AML-193 (cell line): Measurements from ENCODE around the gene REM2.

Experiments used
- DNase-seq, 2 experiments: peaks; one replicate each; lab custom pipeline; 2025; lab: John Stamatoyannopoulos, UW

The REM2 gene, protein sequence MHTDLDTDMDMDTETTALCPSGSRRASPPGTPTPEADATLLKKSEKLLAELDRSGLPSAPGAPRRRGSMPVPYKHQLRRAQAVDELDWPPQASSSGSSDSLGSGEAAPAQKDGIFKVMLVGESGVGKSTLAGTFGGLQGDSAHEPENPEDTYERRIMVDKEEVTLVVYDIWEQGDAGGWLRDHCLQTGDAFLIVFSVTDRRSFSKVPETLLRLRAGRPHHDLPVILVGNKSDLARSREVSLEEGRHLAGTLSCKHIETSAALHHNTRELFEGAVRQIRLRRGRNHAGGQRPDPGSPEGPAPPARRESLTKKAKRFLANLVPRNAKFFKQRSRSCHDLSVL

DNA sequence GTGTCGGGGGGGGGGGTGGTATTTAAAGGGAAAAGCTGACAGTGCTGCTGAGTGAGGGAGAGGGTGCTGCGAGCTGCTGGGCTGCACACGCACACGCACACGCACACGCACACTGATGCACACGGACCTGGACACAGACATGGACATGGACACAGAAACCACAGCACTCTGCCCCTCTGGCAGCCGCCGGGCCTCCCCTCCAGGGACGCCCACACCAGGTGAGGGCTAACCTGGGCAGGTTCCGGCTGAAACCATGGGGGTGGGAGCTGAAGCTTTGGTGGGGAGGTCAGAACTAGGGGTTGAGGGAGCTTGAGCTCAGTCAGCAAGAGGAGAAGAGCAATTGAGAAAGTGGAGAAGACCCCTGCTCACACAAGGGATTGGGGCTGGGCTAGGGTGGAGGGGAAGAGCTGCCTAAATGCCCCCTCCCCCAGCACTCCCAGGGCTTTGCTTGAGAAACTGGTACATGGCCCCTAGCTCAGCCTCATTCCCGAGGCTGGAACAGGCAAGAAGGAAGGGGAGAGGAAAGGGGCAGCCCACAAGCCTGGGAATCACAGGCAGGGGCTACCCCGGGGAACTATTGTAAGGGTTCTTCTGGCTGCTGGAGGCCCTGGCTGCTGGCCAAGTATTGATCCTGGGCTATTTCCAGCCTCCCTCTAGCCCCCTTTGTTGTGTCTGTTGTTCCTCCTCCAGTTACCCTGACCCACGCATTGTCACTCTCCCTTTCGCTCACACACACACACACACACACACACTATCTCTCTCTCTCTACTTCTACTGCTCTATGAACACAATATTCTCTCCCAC is at the start of gene REM2:
TSS of gene REM2 (plus strand) at position 50 of the 804 bp plus-strand sequence. CDS start at position 116, 66 bp downstream.
- no peak for DNase-seq

DNA sequence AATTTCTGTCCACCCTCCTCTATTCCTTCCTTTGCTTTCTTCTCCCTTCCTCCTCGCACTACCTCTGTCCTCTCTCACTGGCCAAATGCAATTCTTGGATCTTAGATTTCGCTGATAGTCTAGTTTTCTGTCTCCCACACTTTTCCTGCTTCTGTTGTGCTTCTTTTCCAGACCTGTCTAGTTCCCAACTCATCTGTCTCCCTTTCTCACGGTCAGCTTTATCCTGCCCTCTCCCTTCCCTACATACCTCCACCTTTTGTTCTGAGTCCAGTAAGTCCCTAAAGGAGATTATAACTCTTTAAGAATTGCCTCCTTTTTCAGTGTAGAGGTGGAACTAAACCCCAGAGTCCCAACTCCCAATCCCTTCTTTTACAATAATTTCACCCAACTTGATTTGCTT is 47.5 kb upstream of the REM2 start:
- no peak for DNase-seq

DNA sequence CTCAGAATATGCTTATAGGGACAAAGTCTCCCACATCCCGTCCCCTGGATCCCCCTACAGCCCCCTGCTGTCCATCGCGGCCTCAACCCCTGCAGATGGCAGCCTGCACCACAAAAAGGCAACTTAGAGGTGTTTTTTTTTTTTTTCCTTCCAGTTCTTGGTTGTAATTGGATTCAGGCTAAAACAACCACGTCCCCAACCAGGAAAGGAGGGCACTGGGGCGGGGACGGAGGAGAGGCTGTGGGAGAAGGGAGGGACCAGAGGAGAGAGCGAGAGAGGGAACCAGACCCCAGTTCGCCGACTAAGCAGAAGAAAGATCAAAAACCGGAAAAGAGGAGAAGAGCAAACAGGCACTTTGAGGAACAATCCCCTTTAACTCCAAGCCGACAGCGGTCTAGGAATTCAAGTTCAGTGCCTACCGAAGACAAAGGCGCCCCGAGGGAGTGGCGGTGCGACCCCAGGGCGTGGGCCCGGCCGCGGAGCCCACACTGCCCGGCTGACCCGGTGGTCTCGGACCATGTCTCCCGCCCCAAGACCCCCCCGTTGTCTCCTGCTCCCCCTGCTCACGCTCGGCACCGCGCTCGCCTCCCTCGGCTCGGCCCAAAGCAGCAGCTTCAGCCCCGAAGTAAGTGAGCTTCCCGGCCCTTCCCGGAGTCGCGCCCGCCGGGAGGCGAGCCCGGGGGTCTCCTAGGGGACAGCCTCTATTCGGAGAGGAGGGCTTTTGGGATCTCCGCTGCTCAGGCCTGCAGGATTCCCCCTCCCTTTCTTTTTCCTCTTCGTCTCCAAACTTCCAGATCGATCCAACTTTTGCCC is 46.5 kb upstream of the REM2 start, which contains the start of gene MMP14:
TSS of gene MMP14 (plus strand) at position 285 of the 813 bp plus-strand sequence. CDS start at position 518, 233 bp downstream.
- DNase-seq = no peak

DNA sequence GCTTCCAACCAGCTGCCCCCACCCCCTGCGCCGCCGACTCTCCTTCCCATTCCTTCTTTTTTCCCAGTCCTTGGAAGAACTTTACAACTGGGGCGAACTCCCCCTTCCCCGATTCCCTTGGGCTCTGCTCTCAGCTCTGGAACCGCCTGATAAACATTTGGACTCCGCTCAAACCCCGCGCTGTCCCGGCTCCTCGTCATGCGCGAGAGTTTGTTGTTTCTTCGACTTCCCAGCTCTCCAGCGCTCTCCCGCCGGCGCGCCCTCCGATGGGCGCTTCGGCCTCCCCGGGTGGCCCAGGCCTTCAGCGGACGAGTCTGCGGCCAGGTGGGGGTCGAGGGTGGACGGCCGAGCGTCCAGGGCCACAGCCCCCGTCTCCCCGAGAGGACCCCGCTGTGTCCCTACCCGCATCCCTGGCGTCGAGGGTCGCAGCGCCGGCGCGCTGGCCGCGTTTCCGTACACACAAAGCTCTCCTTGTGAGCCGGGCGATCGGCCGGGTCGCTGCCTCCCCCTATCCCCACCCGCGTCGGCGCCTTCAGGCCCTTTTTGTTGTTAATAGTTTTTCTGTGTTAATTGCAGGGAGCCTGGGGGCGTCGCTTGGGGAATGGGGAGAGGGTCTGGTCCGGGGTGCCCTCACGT is 45.8 kb upstream of the REM2 start:
- no peak for DNase-seq

DNA sequence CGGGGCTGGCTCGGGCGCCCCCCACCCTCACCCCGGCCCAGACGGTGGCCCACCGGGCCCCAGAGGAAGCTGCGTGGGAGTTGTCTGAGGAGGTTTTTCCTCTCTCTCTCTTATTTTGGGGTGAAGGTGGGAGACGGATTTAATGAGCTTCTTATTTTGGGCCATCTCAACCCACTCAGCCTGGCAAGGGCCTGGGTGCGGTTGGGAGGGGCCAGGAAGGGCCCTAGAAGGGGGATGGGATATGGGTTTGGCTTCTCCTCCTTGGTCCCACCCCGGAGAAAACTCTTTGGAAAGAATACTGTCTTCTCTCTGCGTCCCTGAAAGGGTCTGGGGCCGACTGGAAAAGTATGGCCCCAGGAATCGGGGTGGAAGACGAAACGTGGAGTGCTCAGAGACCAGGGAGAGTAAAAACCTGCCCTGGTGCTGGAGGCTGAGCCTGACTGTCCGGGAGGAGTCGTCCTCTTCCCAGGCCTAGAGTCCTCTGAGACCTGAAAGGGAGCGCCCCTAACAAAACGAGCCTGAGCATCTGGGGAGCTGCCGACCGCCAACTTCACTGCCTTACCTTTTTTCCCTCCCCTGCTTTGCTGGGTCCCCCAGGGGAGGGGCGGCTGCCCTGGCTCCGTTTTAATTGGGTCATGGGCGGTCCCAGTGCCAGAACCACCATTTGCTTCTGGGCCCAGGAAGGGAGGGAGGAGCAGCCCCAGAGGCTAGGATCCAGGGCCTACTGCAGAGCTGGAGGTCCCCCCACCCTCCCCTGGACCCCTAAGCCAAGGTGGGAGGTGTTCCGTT is 45.1 kb upstream of the REM2 start:
- no peak for DNase-seq

DNA sequence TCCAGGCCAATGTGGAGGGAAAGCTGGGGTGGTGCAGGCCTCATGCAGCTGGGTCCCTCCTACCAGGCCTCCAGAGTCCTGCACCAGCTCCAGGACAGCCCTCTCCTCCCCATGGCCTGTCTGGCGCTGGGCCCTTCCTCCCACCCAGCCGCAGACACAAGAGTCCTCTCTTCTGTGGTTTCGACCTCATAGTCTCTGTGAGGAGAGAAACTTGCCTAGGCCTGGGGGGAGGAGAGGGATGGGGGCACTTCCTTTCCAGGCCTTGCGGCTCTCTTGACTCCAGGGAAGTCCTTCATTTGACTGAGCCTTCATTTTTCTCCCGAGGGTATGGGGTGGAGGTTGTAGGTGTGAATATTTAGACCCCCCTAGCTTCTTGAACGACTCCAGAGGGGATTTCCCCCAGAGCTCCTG is 44.4 kb upstream of the REM2 start:
- DNase-seq = peak in 1 of 2 experiments; percentile 5

DNA sequence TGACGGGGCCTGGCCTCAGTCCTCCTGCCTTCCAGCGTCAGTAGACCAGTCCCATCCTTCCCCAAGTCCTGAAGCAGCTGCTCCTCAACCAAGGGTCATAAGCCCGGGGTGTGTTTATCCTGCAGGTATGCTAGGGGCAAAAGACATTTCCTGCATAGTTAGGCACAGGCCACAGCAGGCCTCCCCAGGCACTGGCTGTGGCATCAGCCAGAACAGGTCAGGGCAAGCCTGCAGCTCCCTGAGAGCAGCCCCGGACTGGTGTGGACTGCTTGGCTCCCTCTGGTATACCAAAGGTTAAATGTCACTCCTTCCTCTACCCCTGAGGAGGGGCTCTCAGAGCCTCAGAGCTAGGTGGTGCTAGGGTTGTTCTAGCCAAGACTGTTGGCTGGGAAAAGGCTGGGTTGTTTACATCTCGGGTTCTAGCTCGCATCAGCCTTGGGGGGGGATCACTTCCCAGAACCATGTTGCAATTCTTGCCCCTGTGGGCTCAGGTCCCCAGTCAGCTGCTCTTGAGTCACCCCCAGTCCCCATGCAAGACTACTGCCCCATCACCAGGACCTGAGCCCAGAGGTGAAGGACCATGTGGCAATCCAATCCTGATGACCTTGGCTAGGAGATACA is 43.8 kb upstream of the REM2 start:
- DNase-seq = no peak

DNA sequence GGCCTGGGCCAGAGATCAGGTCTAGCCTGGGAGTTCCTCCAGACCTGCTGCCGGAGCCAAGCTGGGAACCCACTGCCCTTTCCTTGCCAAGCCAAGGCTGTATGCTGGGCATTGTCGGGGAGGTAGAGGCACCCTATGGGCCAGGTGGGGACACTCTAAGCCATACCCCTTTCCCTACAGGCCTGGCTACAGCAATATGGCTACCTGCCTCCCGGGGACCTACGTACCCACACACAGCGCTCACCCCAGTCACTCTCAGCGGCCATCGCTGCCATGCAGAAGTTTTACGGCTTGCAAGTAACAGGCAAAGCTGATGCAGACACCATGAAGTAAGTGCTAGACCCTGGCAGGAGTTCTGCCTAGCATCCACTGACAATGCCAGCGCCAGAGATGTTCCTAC is 41.7 kb upstream of the REM2 start:
- no peak for DNase-seq

DNA sequence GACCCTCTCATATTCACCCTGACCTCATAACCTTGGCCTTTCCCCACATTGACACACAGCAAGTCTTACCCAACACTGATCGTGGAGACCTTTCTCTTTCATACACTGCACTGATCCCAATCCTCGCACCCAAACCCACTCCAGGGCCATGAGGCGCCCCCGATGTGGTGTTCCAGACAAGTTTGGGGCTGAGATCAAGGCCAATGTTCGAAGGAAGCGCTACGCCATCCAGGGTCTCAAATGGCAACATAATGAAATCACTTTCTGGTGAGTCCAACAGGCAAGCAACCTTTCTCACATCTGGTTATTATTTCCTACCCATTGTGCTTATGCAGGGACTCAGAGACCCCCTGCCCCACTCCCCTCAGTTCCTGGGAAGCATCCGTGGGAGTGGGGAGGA is 41.3 kb upstream of the REM2 start:
- no peak for DNase-seq

DNA sequence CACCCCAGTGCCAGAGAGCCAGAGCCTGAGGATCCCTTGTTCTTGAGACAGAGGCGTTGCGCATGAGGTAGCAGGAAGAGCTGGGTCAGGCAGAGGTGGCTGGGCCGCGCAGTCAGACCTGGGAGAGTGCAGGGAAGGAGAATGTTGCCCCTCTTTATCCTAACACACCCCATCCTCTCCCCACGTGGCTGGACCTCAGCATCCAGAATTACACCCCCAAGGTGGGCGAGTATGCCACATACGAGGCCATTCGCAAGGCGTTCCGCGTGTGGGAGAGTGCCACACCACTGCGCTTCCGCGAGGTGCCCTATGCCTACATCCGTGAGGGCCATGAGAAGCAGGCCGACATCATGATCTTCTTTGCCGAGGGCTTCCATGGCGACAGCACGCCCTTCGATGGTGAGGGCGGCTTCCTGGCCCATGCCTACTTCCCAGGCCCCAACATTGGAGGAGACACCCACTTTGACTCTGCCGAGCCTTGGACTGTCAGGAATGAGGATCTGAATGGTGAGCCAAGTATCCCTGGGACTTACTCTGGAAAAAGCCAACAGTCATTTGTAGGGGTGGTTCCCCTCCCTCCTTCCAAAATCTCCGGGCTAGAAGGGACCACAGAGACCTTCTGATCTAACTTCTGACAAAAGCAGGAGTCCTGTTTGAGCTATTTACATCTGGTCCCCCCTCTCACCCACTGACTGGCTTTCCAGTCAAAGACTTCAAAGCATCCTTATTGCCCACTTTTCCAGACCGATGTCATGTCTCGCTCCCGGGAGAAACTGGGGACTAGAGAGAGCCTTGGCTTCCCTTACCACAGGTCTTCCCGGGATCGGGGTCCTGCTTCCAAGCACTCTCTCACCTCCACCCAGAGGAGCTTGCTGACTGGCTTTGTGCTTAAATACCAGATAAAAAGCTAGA is 40.6 kb upstream of the REM2 start:
- no peak for DNase-seq

DNA sequence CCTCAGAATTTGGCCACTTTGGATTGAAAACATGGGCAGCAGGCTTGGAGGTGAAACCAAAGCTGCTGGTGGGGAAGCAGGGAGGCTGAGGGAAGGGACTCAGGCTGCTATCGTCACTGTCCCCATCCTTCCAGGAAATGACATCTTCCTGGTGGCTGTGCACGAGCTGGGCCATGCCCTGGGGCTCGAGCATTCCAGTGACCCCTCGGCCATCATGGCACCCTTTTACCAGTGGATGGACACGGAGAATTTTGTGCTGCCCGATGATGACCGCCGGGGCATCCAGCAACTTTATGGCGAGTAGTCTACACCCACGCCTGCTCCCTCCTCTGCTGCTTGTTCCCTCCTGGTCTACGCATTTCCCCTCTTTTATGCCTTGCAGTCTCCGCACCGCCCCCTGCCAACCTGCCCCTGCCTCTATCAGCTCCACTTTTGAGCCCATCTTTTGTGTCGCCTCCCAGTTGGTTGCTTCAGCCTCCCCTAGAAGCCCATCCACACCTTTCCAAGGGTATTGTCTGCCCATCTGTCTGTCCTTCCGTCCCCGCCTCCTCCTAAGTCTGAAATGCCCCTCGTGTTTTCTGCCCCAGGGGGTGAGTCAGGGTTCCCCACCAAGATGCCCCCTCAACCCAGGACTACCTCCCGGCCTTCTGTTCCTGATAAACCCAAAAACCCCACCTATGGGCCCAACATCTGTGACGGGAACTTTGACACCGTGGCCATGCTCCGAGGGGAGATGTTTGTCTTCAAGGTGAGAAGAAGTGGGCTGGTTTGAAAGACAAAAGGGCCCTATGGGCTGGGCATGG is 39.7 kb upstream of the REM2 start:
- DNase-seq = no peak

DNA sequence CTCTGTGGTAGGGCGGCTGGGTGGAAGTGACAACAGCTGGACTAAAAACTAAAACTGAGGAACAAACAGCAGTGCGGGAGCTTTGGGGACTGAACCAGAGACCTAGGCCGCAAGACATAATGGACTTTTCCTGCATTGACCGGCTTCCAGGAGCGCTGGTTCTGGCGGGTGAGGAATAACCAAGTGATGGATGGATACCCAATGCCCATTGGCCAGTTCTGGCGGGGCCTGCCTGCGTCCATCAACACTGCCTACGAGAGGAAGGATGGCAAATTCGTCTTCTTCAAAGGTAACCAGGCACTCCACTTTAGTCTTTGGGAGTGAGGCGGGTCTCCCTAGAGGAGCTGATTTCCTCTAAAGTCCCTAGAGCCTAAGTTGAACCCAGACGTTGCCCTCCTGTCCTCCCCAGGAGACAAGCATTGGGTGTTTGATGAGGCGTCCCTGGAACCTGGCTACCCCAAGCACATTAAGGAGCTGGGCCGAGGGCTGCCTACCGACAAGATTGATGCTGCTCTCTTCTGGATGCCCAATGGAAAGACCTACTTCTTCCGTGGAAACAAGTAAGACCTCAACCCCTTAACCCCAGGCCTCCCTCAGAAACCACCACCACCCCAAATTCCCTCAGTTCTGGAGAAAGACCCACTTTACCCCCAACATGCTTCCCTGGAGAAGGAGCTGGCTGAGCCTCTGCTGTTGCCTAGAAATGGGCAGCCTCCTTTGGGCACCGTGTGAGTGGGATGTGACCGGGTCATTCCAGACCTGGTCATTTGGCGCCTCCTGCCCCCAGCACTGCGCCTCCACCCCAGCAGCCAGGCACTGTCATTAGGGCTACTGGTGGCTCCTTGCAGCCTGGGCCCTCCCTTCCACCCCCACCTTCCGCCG is 38.6 kb upstream of the REM2 start:
- DNase-seq = no peak

DNA sequence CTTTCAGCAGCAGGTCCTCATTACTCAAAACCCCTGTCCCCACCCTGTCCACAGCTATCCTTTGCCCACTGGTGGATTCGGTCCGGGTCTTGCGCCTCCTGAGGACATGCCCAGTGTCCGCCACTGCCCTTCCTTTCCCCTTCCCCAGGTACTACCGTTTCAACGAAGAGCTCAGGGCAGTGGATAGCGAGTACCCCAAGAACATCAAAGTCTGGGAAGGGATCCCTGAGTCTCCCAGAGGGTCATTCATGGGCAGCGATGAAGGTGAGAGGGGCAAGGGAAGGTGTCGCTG is 38.0 kb upstream of the REM2 start:
- no peak for DNase-seq

DNA sequence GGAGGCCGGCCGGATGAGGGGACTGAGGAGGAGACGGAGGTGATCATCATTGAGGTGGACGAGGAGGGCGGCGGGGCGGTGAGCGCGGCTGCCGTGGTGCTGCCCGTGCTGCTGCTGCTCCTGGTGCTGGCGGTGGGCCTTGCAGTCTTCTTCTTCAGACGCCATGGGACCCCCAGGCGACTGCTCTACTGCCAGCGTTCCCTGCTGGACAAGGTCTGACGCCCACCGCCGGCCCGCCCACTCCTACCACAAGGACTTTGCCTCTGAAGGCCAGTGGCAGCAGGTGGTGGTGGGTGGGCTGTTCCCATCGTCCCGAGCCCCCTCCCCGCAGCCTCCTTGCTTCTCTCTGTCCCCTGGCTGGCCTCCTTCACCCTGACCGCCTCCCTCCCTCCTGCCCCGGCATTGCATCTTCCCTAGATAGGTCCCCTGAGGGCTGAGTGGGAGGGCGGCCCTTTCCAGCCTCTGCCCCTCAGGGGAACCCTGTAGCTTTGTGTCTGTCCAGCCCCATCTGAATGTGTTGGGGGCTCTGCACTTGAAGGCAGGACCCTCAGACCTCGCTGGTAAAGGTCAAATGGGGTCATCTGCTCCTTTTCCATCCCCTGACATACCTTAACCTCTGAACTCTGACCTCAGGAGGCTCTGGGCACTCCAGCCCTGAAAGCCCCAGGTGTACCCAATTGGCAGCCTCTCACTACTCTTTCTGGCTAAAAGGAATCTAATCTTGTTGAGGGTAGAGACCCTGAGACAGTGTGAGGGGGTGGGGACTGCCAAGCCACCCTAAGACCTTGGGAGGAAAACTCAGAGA is 37.0 kb upstream of the REM2 start:
- no peak for DNase-seq

DNA sequence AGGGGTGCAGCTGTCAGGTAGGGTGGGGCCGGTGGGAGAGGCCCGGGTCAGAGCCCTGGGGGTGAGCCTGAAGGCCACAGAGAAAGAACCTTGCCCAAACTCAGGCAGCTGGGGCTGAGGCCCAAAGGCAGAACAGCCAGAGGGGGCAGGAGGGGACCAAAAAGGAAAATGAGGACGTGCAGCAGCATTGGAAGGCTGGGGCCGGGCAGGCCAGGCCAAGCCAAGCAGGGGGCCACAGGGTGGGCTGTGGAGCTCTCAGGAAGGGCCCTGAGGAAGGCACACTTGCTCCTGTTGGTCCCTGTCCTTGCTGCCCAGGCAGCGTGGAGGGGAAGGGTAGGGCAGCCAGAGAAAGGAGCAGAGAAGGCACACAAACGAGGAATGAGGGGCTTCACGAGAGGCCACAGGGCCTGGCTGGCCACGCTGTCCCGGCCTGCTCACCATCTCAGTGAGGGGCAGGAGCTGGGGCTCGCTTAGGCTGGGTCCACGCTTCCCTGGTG is 36.2 kb upstream of the REM2 start:
- DNase-seq = no peak

DNA sequence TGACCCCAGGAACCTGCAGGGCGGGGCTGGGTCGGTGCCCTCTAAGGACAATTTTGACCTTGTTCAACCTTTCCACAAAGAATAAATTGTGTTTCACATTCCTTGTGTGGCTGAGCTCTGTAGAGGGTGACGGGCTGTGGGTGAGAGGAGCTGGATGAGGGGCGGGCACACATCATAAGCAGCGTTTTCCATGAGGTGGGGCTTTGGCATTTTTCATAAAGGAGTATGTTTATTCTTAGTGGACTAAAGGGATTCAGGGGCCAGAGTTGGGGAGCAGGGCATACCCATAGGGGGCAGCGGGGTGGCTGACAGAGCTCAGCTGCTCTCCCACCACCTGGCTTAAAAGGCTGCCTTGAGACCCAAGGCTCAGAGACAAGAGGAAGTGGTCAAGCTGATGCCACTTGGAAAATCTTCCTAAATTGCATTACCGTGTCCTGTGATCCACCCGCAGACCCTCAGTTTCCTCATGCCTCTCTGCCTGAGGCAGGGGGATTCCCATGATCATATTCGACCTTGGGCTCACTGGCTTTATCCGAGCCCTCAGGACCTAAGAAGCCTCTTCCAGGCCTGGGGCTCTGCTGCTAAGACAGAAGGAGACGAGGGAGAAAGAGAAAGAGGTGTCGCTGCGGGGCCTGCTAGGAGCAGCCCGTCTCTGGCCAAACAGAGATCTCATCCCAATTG is 35.2 kb upstream of the REM2 start:
- no peak for DNase-seq
